Hepatocyte (in vitro differentiated cells): ENCODE results near the gene PSME1. TPM values are rescaled to one million over a fixed set of nuclear protein-coding genes. Genes with fewer than 3 reads are reported as not detected.

ENCODE experiments used
- DNase-seq: peaks from one replicate; pipeline ENCODE4 v3.0.0-alpha.2; 2016; ENCODE audit warnings: low spot score
- H2AFZ ChIP-seq: fragments of 200-600 bp; sonication (generic); 2 replicates; pipeline ENCODE4 v1.6.0; 2016; ENCODE audit warnings: antibody characterized with exemption, mild to moderate bottlenecking
- H3K27ac ChIP-seq: fragments of 200-600 bp; sonication (generic); 2 replicates; pipeline ENCODE4 v1.5.1; 2016; ENCODE audit warnings: mild to moderate bottlenecking
- H3K27me3 ChIP-seq: fragments of 200-600 bp; sonication (generic); 2 replicates; pipeline ENCODE4 v1.6.1; 2016
- H3K36me3 ChIP-seq: fragments of 200-600 bp; sonication (generic); replicated peaks from 2 replicates; pipeline ENCODE4 v1.5.1; 2016; ENCODE audit warnings: low read depth; ENCODE audit not compliant: insufficient read depth
- H3K4me1 ChIP-seq: fragments of 200-600 bp; sonication (generic); 2 replicates; pipeline ENCODE4 v1.5.1; 2016; ENCODE audit warnings: mild to moderate bottlenecking, moderate library complexity; ENCODE audit not compliant: insufficient read depth
- H3K4me2 ChIP-seq: fragments of 200-600 bp; sonication (generic); 2 replicates; pipeline ENCODE4 v1.6.0; 2016
- H3K4me3 ChIP-seq: fragments of 200-600 bp; sonication (generic); 2 replicates; pipeline ENCODE4 v1.5.1; 2016; ENCODE audit warnings: mild to moderate bottlenecking
- H3K79me2 ChIP-seq: fragments of 200-600 bp; sonication (generic); 2 replicates; pipeline ENCODE4 v1.6.0; 2017; ENCODE audit warnings: mild to moderate bottlenecking
- H3K9me2 ChIP-seq: fragments of 200-600 bp; sonication (generic); replicated peaks from 2 replicates; pipeline ENCODE4 v1.6.0; 2017; ENCODE audit warnings: mild to moderate bottlenecking; ENCODE audit not compliant: insufficient read depth
- H3K9me3 ChIP-seq: fragments of 200-600 bp; sonication (generic); 2 replicates; pipeline ENCODE4 v1.5.1; 2016; ENCODE audit warnings: low read depth, mild to moderate bottlenecking
- H4K20me1 ChIP-seq: fragments of 200-600 bp; sonication (generic); 2 replicates; pipeline ENCODE4 v1.6.0; 2016; ENCODE audit warnings: mild to moderate bottlenecking; ENCODE audit not compliant: insufficient read depth, poor library complexity, severe bottlenecking
- CTCF ChIP-seq: fragments of 200-600 bp; sonication (generic); IDR thresholded peaks from 2 replicates; pipeline ENCODE4 v1.5.1; 2016; ENCODE audit warnings: antibody characterized with exemption, mild to moderate bottlenecking; ENCODE audit not compliant: poor library complexity
- EZH2 ChIP-seq: fragments of 200-600 bp; sonication (generic); IDR thresholded peaks from 2 replicates; pipeline ENCODE4 v1.6.1; 2016; ENCODE audit warnings: antibody characterized with exemption, mild to moderate bottlenecking, borderline replicate concordance
- EZH2phosphoT487 ChIP-seq: fragments of 200-600 bp; sonication (generic); IDR thresholded peaks from one replicate; pipeline ENCODE4 v1.6.1; 2018; ENCODE audit warnings: antibody characterized with exemption, mild to moderate bottlenecking, low read depth, moderate library complexity; ENCODE audit not compliant: unreplicated experiment, severe bottlenecking
- WGBS: methylation state at CpG from one replicate; pipeline ENCODE4 v1.1.6; 2016; ENCODE audit warnings: low lambda C conversion rate; ENCODE audit errors: missing lambda C conversion rate; 5-methylcytosine and 5-hydroxymethylcytosine counted together
- polyA plus RNA-seq: library from polyadenylated mRNA; unstranded; fragments of >200 nt; fragmentation: Nextera tagmentation; extraction: Ambion mirVana; gene quantifications from 2 replicates; pipeline ENCODE4 v1.2.1, GENCODE V29; 2016
- total RNA-seq: library from RNA; depleted of rRNA; stranded (reverse); fragments of >200 nt; gene quantifications from 2 replicates; pipeline ENCODE4 v1.2.3, GENCODE V29; 2014

PSME1 gene
- total and polyA plus RNA-seq, 2 experiments from 2014 or later, result 123 to 238 TPM

- DNase-seq, result no peak
- TF ChIP-seq EZH2 (no peak), EZH2phosphoT487 (no peak), CTCF (no peak)
- no peaks in the 10 kb centered on the region for H3K9me3 ChIP-seq
- no peaks in the 10 kb centered on the region for H3K27me3 ChIP-seq
- H3K9me2 ChIP-seq, result no peaks in the 10 kb centered on the region
- peaks cover 16% of the 10 kb centered on the region for H3K4me1 ChIP-seq
- H3K27ac ChIP-seq, result no peak overlapping the region
- no peak overlapping the region for H2AFZ ChIP-seq
- H3K36me3 ChIP-seq, result no peaks in the 10 kb centered on the region
- peaks cover 5% of the 10 kb centered on the region for H4K20me1 ChIP-seq
- H3K4me2 ChIP-seq, result no peak overlapping the region
- H3K79me2 ChIP-seq, result peaks cover 25% of the 10 kb centered on the region
- no peak overlapping the region for H3K4me3 ChIP-seq
- WGBS, result 94% methylated on average over 14 of the region's 14 CpGs
Observed at GRCh38 chr14:24164518-24164991, 28.6 kb downstream of the PSME1 start.

GRCh38 chr14:24165785-24166184 lies 29.8 kb downstream of the PSME1 start:
- H2AFZ ChIP-seq, result no peak overlapping the region
- no peaks in the 10 kb centered on the region for H3K36me3 ChIP-seq
- TF ChIP-seq EZH2 (no peak), CTCF (no peak), EZH2phosphoT487 (no peak)
- peaks cover 13% of the 10 kb centered on the region for H3K4me1 ChIP-seq
- H3K79me2 ChIP-seq, result peaks cover 25% of the 10 kb centered on the region
- H3K4me3 ChIP-seq, result no peak overlapping the region
- H3K4me2 ChIP-seq, result no peak overlapping the region
- DNase-seq, result no peak
- no peak overlapping the region for H3K27ac ChIP-seq
- H3K27me3 ChIP-seq, result no peaks in the 10 kb centered on the region
- WGBS, result 98% methylated on average over 5 of the region's 5 CpGs
- H3K9me3 ChIP-seq, result no peaks in the 10 kb centered on the region
- peaks cover 5% of the 10 kb centered on the region for H4K20me1 ChIP-seq
- H3K9me2 ChIP-seq, result no peaks in the 10 kb centered on the region

- no peak for TF ChIP-seq EZH2phosphoT487
- no peak for TF ChIP-seq EZH2
- TF ChIP-seq CTCF, result no peak
- H3K9me3 ChIP-seq, result no peaks in the 10 kb centered on the region
- DNase-seq, result no peak
- H3K4me2 ChIP-seq, result no peak overlapping the region
- peaks cover 16% of the 10 kb centered on the region for H3K79me2 ChIP-seq
- no peaks in the 10 kb centered on the region for H3K4me1 ChIP-seq
- no peaks in the 10 kb centered on the region for H3K9me2 ChIP-seq
- H3K27me3 ChIP-seq, result no peaks in the 10 kb centered on the region
- H3K4me3 ChIP-seq, result no peak overlapping the region
- no peak overlapping the region for H2AFZ ChIP-seq
- H3K36me3 ChIP-seq, result no peaks in the 10 kb centered on the region
- H3K27ac ChIP-seq, result no peak overlapping the region
- 93% methylated on average over 3 of the region's 3 CpGs for WGBS
- H4K20me1 ChIP-seq, result peaks cover 5% of the 10 kb centered on the region
Observed at GRCh38 chr14:24167469-24168114, 31.6 kb downstream of the PSME1 start.
